Neural cell (in vitro differentiated cells): Measurements from ENCODE around the gene CPS1.

Experiments used
- EP300 ChIP-seq: fragments of 450-650 bp; conservative IDR thresholded peaks from 2 replicates; pipeline ENCODE4 v1.6.1; 2014; ENCODE audit warnings: antibody characterized with exemption, mild to moderate bottlenecking, moderate library complexity; ENCODE audit not compliant: poor library complexity, severe bottlenecking
- EZH2 ChIP-seq: fragments of 200-600, 300-800 bp; shearing (Covaris generic), sonication (generic); IDR thresholded peaks from 2 replicates; pipeline ENCODE4 v1.6.1; 2014; ENCODE audit warnings: antibody characterized with exemption, low read length, borderline replicate concordance, mild to moderate bottlenecking; ENCODE audit not compliant: insufficient read depth, poor library complexity, severe bottlenecking
- POLR2AphosphoS5 ChIP-seq: IDR thresholded peaks from 2 replicates; pipeline ENCODE4 v1.6.1; 2012
- REST ChIP-seq: IDR thresholded peaks from 2 replicates; pipeline ENCODE4 v1.6.1; 2012; ENCODE audit warnings: borderline replicate concordance
- SMC3 ChIP-seq: fragments of 450-650 bp; conservative IDR thresholded peaks from 2 replicates; pipeline ENCODE4 v1.6.1; 2014; ENCODE audit warnings: antibody characterized with exemption, mild to moderate bottlenecking, moderate library complexity; ENCODE audit not compliant: poor library complexity
- TF ChIP-seq, protein P1 (sequence below): fragments of 450-650 bp; IDR thresholded peaks from 2 replicates; pipeline ENCODE4 v1.5.1; 2014; ENCODE audit warnings: antibody characterized with exemption, mild to moderate bottlenecking, moderate library complexity; ENCODE audit not compliant: poor library complexity, severe bottlenecking

- TF ChIP-seq, protein P1, sequence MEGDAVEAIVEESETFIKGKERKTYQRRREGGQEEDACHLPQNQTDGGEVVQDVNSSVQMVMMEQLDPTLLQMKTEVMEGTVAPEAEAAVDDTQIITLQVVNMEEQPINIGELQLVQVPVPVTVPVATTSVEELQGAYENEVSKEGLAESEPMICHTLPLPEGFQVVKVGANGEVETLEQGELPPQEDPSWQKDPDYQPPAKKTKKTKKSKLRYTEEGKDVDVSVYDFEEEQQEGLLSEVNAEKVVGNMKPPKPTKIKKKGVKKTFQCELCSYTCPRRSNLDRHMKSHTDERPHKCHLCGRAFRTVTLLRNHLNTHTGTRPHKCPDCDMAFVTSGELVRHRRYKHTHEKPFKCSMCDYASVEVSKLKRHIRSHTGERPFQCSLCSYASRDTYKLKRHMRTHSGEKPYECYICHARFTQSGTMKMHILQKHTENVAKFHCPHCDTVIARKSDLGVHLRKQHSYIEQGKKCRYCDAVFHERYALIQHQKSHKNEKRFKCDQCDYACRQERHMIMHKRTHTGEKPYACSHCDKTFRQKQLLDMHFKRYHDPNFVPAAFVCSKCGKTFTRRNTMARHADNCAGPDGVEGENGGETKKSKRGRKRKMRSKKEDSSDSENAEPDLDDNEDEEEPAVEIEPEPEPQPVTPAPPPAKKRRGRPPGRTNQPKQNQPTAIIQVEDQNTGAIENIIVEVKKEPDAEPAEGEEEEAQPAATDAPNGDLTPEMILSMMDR: no peak
- no peak for TF ChIP-seq POLR2AphosphoS5
- TF ChIP-seq EZH2: no peak
- TF ChIP-seq EP300: no peak
- no peak for TF ChIP-seq SMC3
- no peak for TF ChIP-seq REST
Measured at GRCh38 chr2:210722092-210722491, 165.7 kb downstream of the CPS1 start.
